GM19351 (cell line): ENCODE measurements around the gene SLC49A3.

Experiments used
- ATAC-seq: cut with Tn5 transposase; IDR thresholded peaks from one replicate; pipeline ENCODE4 v1.9.1; 2021; ENCODE audit warnings: mild to moderate bottlenecking, moderate library complexity; ENCODE audit not compliant: unreplicated experiment

SLC49A3 gene

DNA sequence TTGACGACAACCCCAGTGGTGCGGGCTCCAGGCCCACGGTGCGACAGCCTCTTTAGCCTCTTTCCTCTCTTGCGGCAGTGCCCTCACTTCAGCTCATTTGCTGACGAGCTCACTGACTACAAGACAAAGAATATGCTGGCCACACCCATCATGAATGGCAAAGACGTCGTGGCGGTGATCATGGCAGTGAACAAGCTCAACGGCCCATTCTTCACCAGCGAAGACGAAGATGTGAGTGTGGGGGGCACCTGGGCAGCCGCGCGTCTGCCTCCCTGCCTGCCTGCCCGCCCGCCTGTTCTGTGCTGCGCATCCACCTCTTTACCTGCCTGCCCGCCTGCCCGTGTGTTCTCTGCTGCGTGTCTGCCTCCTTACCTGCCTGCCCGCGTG, 54.4 kb downstream of the SLC49A3 start:
- no peak for ATAC-seq

DNA sequence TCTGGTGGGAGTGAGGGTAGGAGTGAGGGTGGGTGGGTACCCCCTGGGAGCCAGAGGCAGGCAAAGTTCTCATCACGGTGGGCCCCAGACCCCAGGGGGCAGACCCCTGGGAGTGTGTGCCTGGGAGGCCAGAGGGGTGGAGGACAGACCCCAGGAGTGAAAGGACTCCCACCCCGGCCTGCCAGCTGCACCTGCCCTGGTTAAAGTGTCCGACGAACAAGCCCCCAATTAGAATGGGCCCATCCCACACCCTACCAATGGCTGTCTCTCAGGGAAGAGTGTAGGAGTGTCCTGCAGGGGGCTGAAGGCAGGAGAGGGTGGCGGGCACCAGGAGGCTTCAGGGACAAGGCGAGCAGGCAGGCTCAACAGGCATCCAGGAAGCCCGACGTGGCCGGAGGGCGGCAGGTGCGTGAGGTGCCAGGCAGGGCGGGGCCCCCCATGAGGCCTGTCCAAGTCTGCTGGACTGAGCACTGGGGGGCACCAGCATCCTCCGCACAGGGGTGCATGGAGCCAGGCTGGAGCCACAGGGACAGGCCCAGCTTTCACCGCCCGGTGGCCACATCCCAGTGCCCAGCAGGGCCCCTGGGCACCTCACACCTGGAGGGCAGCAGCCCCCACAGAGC, 54.9 kb downstream of the SLC49A3 start:
- no peak for ATAC-seq

DNA sequence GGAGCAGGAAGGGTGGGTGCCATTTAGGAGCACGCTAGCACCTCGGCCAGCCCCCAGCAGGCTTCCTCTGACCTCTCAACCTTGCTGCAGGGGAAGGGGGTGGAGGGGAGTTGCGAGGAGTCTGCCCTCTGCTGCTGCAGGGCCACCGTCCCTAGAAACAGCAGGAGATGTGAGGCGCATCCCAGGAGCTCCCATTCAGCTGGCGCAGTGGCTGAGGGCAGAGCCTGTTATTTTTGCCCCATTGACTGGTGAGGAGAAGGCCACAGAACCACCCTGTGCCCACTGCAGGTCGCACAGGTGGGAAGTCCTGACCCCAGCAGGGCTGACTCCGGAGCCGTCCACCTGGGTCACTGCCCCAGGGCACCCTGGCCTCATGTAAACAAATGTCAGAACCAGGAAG, 55.5 kb downstream of the SLC49A3 start:
- ATAC-seq: no peak

DNA sequence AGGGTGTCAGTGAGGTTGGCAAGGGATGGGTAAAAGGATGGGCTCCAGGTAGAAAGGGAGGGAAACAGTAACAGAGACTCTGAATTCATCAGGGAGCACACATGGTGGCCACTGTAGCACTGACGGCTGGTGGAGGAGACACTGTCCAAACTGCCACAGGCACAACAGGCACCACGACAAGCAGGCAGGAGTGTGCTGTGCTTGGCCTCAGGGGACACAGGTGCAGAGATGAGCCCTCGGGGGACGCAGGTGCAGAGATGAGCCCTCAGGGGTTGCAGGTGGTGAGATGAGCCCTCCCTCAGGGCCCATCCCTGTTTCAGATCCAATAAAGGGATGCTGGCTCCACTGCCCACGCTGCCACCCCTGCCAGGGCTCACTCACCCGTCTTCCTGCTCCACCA, 56.0 kb downstream of the SLC49A3 start:
- no peak for ATAC-seq

DNA sequence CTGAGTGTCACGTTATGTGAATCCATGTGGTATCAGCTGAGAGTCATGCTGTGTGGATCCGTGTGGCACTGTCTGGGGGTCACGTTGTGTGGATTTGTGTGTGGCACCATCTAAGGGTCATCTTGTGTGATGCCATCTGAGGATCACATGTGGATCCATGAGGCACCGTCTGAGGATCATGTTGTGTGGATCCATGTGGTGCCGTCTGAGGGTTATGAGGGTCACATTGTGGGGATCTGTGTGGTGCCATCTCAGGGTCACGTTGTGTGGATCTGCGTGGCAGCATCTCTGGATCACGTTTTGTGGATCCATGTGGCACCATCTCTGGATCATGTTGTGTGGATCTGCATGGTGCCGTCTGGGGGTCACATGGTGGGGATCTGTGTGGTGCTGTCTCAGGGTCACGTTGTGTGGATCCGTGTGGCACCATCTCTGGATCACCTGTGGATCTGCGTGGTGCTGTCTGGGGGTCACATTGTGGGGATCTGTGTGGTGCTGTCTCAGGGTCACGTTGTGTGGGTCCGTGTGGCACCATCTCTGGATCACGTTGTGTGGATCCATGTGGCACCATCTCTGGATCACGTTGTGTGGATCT, 56.7 kb downstream of the SLC49A3 start:
- ATAC-seq: no peak
